AG04449 (cell line): Measurements from ENCODE around the gene ZSCAN31.
"Not testable (repeated sequence)": the region's sequence is repeated elsewhere in the genome, so short reads cannot be mapped to it uniquely, and the experiment has no call there.

Experiments used
- CTCF ChIA-PET: fragments of 350-600 bp; formaldehyde crosslinking; extraction: SDS; loops from one replicate; lab custom pipeline; 2021; ENCODE audit warnings: antibody characterized with exemption; lab: Yijun Ruan, JAX
- POLR2A ChIA-PET: fragments of 400-600, 350-600 bp; formaldehyde crosslinking; extraction: SDS; loops from one replicate; lab custom pipeline; 2020; ENCODE audit warnings: antibody characterized with exemption, inconsistent platforms; lab: Yijun Ruan, JAX
- DNase-seq: peaks from one replicate; pipeline ENCODE4 v3.0.0-alpha.2; 2010; ENCODE audit warnings: low read depth, low spot score
- H3K4me3 ChIP-seq: 2 replicates; pipeline ENCODE4 v1.5.1; 2011; ENCODE audit warnings: low read depth, mild to moderate bottlenecking, control low read depth, low read length
- CTCF ChIP-seq: IDR thresholded peaks from one replicate; pipeline ENCODE4 v1.5.1; 2011; ENCODE audit warnings: mild to moderate bottlenecking, moderate library complexity, low read length, control low read depth, inconsistent platforms; ENCODE audit not compliant: insufficient read depth; ENCODE audit errors: missing control alignments

The ZSCAN31 gene

GRCh38 chr6:28333599-28334018 is 2.3 kb downstream of the ZSCAN31 start:
- ChIA-PET CTCF (no interaction called here), POLR2A (no interaction called here)
- no peak overlapping the region for H3K4me3 ChIP-seq
- no peak for DNase-seq
- no peak for TF ChIP-seq CTCF

- TF ChIP-seq CTCF: no peak
- CTCF ChIA-PET: interaction anchor here (1.0 kb wide), 1 partner anchor 23 kb away, joined by 4 read pairs; no protein-coding TSS in a partner anchor
- H3K4me3 ChIP-seq: no peak overlapping the region
- DNase-seq: no peak
- POLR2A ChIA-PET: no interaction called here
Observed at GRCh38 chr6:28333047-28333446, 2.9 kb downstream of the ZSCAN31 start.

GRCh38 chr6:28330041-28330440 is 5.9 kb downstream of the ZSCAN31 start:
- CTCF ChIA-PET: no interaction called here
- no peak overlapping the region for H3K4me3 ChIP-seq
- POLR2A ChIA-PET: no interaction called here
- TF ChIP-seq CTCF: no peak
- DNase-seq: no peak

GRCh38 chr6:28326371-28326948 is 9.5 kb downstream of the ZSCAN31 start:
- ChIA-PET POLR2A (no interaction called here), CTCF (no interaction called here)
- H3K4me3 ChIP-seq: no peak overlapping the region
- no peak for DNase-seq
- TF ChIP-seq CTCF: no peak

- H3K4me3 ChIP-seq: no peak overlapping the region
- ChIA-PET CTCF (no interaction called here), POLR2A (no interaction called here)
- TF ChIP-seq CTCF: no peak
- DNase-seq: no peak
Observed at GRCh38 chr6:28323813-28324424, 12.0 kb downstream of the ZSCAN31 start.

GRCh38 chr6:28322661-28323060 is 13.3 kb downstream of the ZSCAN31 start:
- no peak for DNase-seq
- TF ChIP-seq CTCF: no peak
- no peak overlapping the region for H3K4me3 ChIP-seq
- POLR2A ChIA-PET: no interaction called here
- CTCF ChIA-PET: no interaction called here

- CTCF ChIA-PET, DNase-seq, POLR2A ChIA-PET, H3K4me3 ChIP-seq: not testable (repeated sequence)
Observed at GRCh38 chr6:28317866-28318265, 18.1 kb downstream of the ZSCAN31 start.
